Adrenal gland (tissue), 12 donors: ENCODE data around the gene ASB18. TPM values are rescaled to one million over a fixed set of nuclear protein-coding genes. Genes with fewer than 3 reads are reported as not detected.

Experiments used
- DNase-seq, 7 donors: peaks; one replicate each; pipeline ENCODE4 v3.0.0-alpha.2; 2019 to 2020
- H3K27ac ChIP-seq, 5 donors: fragments of 200-600 bp; sonication (generic) in 4 of 5; 1 replicate in 3 of 5; 2 replicates in 2 of 5; pipeline versions ENCODE4 v1.5.1 to v1.8.0; 2016 to 2020; ENCODE audit warnings: mild to moderate bottlenecking in 1 of 5
- H3K27me3 ChIP-seq: fragments of 200-600 bp; 2 replicates; pipeline ENCODE4 v1.8.0; 2021
- H3K36me3 ChIP-seq, 2 donors: fragments of 200-600 bp; replicated peaks in 1 of 2; 1 replicate in 1 of 2; 2 replicates in 1 of 2; pipeline versions ENCODE4 v1.5.1 to v1.8.0; 2018 to 2022
- H3K4me1 ChIP-seq, 2 donors: fragments of 200-600 bp; replicated peaks in 1 of 2; 1 replicate in 1 of 2; 2 replicates in 1 of 2; pipeline versions ENCODE4 v1.5.1 to v1.8.0; 2018 to 2021
- H3K4me3 ChIP-seq, 4 donors: fragments of 200-600 bp; sonication (generic) in 3 of 4; one replicate each; pipeline ENCODE4 v1.5.1; 2016 to 2018
- H3K9me3 ChIP-seq, 3 donors: fragments of 200-600 bp; sonication (generic) in 1 of 3; replicated peaks in 1 of 3; 1 replicate in 2 of 3; 2 replicates in 1 of 3; pipeline versions ENCODE4 v1.5.1 to v1.8.0; 2016 to 2021
- POLR2A ChIP-seq, 2 donors: fragments of 450-650 bp; IDR thresholded peaks; one replicate each; pipeline ENCODE4 v1.6.1; 2017; ENCODE audit warnings: antibody characterized with exemption in 2 of 2, mild to moderate bottlenecking in 2 of 2, moderate library complexity in 1 of 2
- WGBS, 4 donors: extraction: QIAGEN DNeasy Blood & Tissue Kit in 2 of 4; methylation state at CpG; one replicate each; pipeline versions ENCODE4 v1.1.5 to v1.1.7; 2013 to 2017; 5-methylcytosine and 5-hydroxymethylcytosine counted together
- intact Hi-C, 2 donors: fragments of 100-400 bp; cut with DNase I; formaldehyde crosslinking; loops; one replicate each; pipeline versions ENCODE4 v1.14.1 to v1.15.0; 2022 to 2023
- polyA plus RNA-seq, 3 donors: library from polyadenylated mRNA; stranded (reverse); fragments of 200-250 nt in 2 of 3; fragments of 350-450 nt in 1 of 3; fragmentation: Illumina TruSeq in 1 of 3; extraction: RNeasy Lipid Tissue Mini Kit (QIAGEN cat#74804) in 1 of 3; gene quantifications; one replicate each; pipeline ENCODE4 v1.2.3, GENCODE V29; 2013 to 2014
- total RNA-seq, 9 donors: library from RNA; depleted of rRNA in 4 of 9; stranded (reverse); fragments of >200 nt in 4 of 9; fragments of 120-200 nt in 1 of 9; fragmentation: NEBNext Ultra II Directional in 1 of 9; extraction: Animal tissue kit (Norgen Biotek cat#: 25700) in 1 of 9; gene quantifications; one replicate each; pipeline versions ENCODE4 v1.1.0 to v1.2.4, GENCODE V29; 2013 to 2023
- TF ChIP-seq, protein P1 (sequence below), 6 experiments: fragments of 450-650 bp in 4 of 6; fragments of 200-600 bp in 2 of 6; sonication (generic) in 1 of 6; IDR thresholded peaks; 1 replicate in 5 of 6; 2 replicates in 1 of 6; pipeline versions ENCODE4 v1.5.1 to v1.8.0; 2016 to 2021; ENCODE audit warnings: antibody characterized with exemption in 6 of 6, mild to moderate bottlenecking in 2 of 6, moderate library complexity in 1 of 6
- donor health status: healthy with polysubstance abuse.
- donor health status: Bipolar disorder and iron deficiency.
- donor health status: DM: yes; HTN: yes; CAD: no.
- donor health status: DM: no; HTN: no; CAD: no.
- donor health status: DM: no; HTN: no; CAD: no.
- donor health status: DM: yes; HTN: yes; CAD: no.

ASB18 gene
- total and polyA plus RNA-seq, 12 donors, result not detected

DNA sequence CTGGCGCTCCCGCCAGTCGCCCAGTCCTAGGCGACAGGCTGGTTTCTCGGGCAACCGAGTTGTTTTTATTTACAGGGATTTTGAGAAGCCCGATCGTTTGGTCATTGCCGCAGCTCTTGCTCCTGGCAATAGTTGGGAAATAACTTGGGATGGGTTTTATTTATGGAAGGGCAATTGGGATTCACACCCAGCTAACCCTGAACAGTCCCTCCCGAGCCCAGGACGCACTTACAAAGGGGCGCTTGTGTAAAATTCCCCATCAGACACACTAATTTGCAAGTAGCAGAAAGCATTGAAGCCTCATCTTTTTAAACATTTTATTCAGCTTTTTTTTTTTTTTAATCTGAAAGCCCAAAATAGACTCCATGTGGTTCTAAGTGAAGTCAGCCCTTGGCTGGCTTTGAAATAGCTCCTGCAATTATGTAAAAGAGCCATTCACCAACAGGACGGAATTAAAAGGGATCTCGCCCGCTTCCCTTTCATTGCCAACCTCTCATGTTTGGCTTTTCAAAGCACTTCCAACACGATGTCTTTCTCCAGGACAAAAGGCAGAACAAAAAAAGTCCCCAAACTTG lies 92.4 kb downstream of the ASB18 start:
- no peak for TF ChIP-seq POLR2A (IDR thresholded peaks at IDR 0.05)
- TF ChIP-seq, protein P1, sequence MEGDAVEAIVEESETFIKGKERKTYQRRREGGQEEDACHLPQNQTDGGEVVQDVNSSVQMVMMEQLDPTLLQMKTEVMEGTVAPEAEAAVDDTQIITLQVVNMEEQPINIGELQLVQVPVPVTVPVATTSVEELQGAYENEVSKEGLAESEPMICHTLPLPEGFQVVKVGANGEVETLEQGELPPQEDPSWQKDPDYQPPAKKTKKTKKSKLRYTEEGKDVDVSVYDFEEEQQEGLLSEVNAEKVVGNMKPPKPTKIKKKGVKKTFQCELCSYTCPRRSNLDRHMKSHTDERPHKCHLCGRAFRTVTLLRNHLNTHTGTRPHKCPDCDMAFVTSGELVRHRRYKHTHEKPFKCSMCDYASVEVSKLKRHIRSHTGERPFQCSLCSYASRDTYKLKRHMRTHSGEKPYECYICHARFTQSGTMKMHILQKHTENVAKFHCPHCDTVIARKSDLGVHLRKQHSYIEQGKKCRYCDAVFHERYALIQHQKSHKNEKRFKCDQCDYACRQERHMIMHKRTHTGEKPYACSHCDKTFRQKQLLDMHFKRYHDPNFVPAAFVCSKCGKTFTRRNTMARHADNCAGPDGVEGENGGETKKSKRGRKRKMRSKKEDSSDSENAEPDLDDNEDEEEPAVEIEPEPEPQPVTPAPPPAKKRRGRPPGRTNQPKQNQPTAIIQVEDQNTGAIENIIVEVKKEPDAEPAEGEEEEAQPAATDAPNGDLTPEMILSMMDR (IDR thresholded peaks at IDR 0.05), result no peak
- Histone ChIP-seq H3K27ac (no peak overlapping the region), H3K36me3 (no peaks in the 10 kb centered on the region), H3K9me3 (no peaks in the 10 kb centered on the region), H3K4me3 (no peak overlapping the region), H3K27me3 (peaks cover 82% of the 10 kb centered on the region), H3K4me1 (peaks cover 11 to 13% of the 10 kb centered on the region in 2 donors)
- DNase-seq, result no peak
- intact Hi-C loops, result no loop called here
- WGBS, 4 donors, result 11 to 16% (median 12%) methylated on average over 14 to 16 of the region's 16 CpGs

DNA sequence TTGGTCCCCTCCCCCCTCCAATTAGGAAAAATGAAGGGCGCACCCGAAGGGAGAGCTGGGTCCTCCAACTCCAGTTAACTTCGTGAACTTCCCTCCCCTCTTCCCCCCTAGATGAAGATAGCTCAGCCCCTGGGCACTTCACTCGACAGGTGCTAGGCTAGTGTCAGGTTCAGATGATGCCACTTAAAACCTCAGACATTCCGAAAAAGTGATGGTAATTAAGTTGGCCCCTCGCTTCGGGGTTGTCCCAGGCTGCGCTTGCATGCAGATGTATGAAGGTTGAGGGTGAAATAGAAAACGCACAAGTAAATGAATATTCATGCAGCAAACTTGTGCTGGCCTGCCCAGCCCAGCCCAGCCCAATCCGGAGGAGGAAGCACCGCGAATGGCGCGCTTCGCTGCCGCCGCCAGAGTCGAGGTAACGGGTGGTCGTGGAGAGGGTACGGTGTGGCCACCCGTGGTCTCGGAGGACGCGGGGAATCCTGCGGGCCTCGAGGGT lies 93.0 kb downstream of the ASB18 start:
- H3K27me3 ChIP-seq, result peaks cover 82% of the 10 kb centered on the region
- intact Hi-C loops, result no loop called here
- no peak overlapping the region for H3K4me3 ChIP-seq
- peaks cover 13 to 17% of the 10 kb centered on the region in 2 donors for H3K4me1 ChIP-seq
- H3K9me3 ChIP-seq, result no peaks in the 10 kb centered on the region
- H3K36me3 ChIP-seq, result no peaks in the 10 kb centered on the region
- no peak overlapping the region for H3K27ac ChIP-seq
- no peak for DNase-seq
- TF ChIP-seq POLR2A (IDR thresholded peaks at IDR 0.05), result no peak
- TF ChIP-seq, protein P1 (IDR thresholded peaks at IDR 0.05), result no peak
- 5 to 7% (median 6%) methylated on average over 15 to 27 of the region's 27 CpGs for WGBS, 4 donors

DNA sequence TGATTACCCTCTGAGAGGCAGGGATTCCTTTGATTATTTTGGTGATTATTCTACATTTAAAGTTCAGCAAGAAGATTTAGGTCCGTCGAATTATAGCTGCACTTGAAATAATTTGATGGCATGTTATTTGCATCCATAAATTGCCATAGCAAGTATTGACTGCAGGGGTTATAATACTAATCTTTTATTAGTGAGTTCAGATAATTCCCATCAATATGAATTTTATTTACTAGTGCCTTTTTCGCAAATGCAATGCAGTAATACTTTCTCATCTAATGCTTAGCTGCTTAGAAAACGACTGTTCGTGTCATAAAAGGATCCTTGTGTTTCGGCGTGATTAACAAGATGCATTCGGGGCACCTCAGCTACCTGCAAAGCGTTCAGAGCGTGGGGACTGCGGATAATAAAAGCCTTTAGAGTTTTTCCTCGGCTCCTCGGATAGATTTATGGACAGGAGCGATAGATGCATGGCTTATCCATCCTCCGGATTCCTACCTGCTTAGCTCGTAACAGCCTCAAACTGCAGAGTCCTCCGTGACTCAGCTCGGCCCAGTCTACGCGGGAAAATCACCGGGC lies 93.5 kb downstream of the ASB18 start:
- TF ChIP-seq, protein P1 (IDR thresholded peaks at IDR 0.05), result no peak
- no peak for TF ChIP-seq POLR2A (IDR thresholded peaks at IDR 0.05)
- no peaks in the 10 kb centered on the region for H3K9me3 ChIP-seq
- H3K4me1 ChIP-seq, result peaks cover 13 to 22% of the 10 kb centered on the region in 2 donors
- H3K27ac ChIP-seq, result no peak overlapping the region
- intact Hi-C loops, result no loop called here
- no peak overlapping the region for H3K4me3 ChIP-seq
- 7 to 15% (median 10%) methylated on average over 18 to 21 of the region's 21 CpGs for WGBS, 4 donors
- H3K27me3 ChIP-seq, result peaks cover 88% of the 10 kb centered on the region
- DNase-seq, result no peak
- no peaks in the 10 kb centered on the region for H3K36me3 ChIP-seq

DNA sequence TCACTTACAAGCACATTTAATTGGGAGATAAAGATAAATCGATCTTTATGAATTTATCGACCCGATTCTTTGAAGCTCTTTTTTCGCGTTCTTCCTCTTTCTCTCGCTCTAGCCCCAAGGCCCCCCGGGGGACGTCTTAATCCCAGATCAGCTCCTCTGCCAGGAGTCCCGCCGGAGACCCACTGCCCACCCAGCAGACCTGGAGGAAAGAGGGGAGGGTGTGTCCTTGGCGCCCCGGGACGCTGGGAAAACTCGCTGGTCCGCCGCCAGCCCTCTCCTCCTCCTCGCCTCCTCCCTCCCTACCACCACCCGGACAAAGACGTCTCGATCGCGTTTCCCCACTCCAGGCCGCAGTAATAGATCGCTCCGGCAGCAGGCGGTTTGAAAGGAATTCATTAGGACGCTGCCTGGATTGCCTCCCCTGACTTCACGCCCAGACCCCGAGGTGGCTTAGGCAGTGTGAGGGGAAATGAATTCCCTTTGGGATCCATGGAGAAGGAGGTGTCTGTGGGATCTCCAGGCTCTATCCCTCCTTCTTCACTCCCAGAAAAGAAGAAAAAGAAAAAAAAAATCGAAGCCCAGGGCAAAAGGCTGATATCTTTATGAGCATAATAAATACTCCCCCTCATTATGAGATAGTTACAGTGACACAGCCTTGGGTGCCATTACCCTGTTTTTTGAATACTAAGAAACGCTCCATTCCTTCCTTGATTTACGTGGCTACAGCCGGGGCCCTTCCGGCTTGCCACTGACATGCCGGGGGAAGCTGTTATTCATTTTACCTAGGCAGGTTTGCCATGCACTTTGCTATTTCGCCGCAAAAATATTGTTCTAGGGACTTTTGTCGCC lies 94.2 kb downstream of the ASB18 start:
- TF ChIP-seq, protein P1 (IDR thresholded peaks at IDR 0.05), result no peak
- TF ChIP-seq POLR2A (IDR thresholded peaks at IDR 0.05), result no peak
- intact Hi-C loops, result no loop called here
- H3K4me3 ChIP-seq, result no peak overlapping the region
- peaks cover 13 to 22% of the 10 kb centered on the region in 2 donors for H3K4me1 ChIP-seq
- no peak overlapping the region for H3K27ac ChIP-seq
- DNase-seq, result no peak
- H3K9me3 ChIP-seq, result no peaks in the 10 kb centered on the region
- WGBS, 4 donors, result 6 to 12% (median 7%) methylated on average over 35 to 38 of the region's 38 CpGs
- H3K36me3 ChIP-seq, result no peaks in the 10 kb centered on the region
- peaks cover 93% of the 10 kb centered on the region for H3K27me3 ChIP-seq
